Smooth muscle cell (in vitro differentiated cells): ENCODE results near the gene SCGB2B2. TPM values are rescaled to one million over a fixed set of nuclear protein-coding genes. Genes with fewer than 3 reads are reported as not detected.
A peak's percentile ranks its signal among the peaks of the same experiment; 100 is the strongest.

Experiments
- DNase-seq: peaks from one replicate; lab custom pipeline; 2025; ENCODE audit not compliant: unreplicated experiment; lab: John Stamatoyannopoulos, UW
- H2AFZ ChIP-seq: fragments of 200-600 bp; sonication (generic); 2 replicates; pipeline ENCODE4 v1.6.0; 2016; ENCODE audit warnings: antibody characterized with exemption, low read depth, mild to moderate bottlenecking
- H3F3A ChIP-seq: fragments of 200-600 bp; sonication (generic); 2 replicates; pipeline ENCODE4 v1.6.0; 2017; ENCODE audit warnings: antibody characterized with exemption, low read depth
- H3K27ac ChIP-seq: fragments of 200-600 bp; sonication (generic); 2 replicates; pipeline ENCODE4 v1.5.1; 2016; ENCODE audit warnings: low read depth, mild to moderate bottlenecking
- H3K27me3 ChIP-seq: fragments of 200-600 bp; sonication (generic); 2 replicates; pipeline ENCODE4 v1.6.1; 2016; ENCODE audit warnings: low read depth, mild to moderate bottlenecking
- H3K36me3 ChIP-seq: fragments of 200-600 bp; sonication (generic); 2 replicates; pipeline ENCODE4 v1.5.1; 2016; ENCODE audit warnings: low read depth
- H3K4me1 ChIP-seq: fragments of 200-600 bp; sonication (generic); 2 replicates; pipeline ENCODE4 v1.5.1; 2016; ENCODE audit warnings: low read depth
- H3K4me2 ChIP-seq: fragments of 200-600 bp; sonication (generic); 2 replicates; pipeline ENCODE4 v1.6.0; 2016; ENCODE audit warnings: mild to moderate bottlenecking
- H3K4me3 ChIP-seq: fragments of 200-600 bp; sonication (generic); 2 replicates; pipeline ENCODE4 v1.5.1; 2016; ENCODE audit warnings: mild to moderate bottlenecking
- H3K79me2 ChIP-seq: fragments of 200-600 bp; sonication (generic); 2 replicates; pipeline ENCODE4 v1.6.0; 2016; ENCODE audit warnings: low read depth, mild to moderate bottlenecking
- H3K9ac ChIP-seq: fragments of 200-600 bp; sonication (generic); 2 replicates; pipeline ENCODE4 v1.6.0; 2016; ENCODE audit warnings: low read depth
- H3K9me3 ChIP-seq: fragments of 200-600 bp; sonication (generic); replicated peaks from 2 replicates; pipeline ENCODE4 v1.5.1; 2016; ENCODE audit warnings: low read depth
- H4K20me1 ChIP-seq: fragments of 200-600 bp; sonication (generic); 2 replicates; pipeline ENCODE4 v1.6.0; 2016; ENCODE audit warnings: low read depth
- WGBS: methylation state at CpG from one replicate; pipeline ENCODE4 v1.1.7; 2016; ENCODE audit warnings: low lambda C conversion rate; 5-methylcytosine and 5-hydroxymethylcytosine counted together
- polyA plus RNA-seq: library from polyadenylated mRNA; unstranded; fragments of >200 nt; fragmentation: Nextera tagmentation; extraction: Ambion mirVana; gene quantifications from 2 replicates; pipeline ENCODE4 v1.2.1, GENCODE V29; 2016
- total RNA-seq: library from RNA; depleted of rRNA; stranded (reverse); fragments of >200 nt; gene quantifications from 2 replicates; pipeline ENCODE4 v1.2.3, GENCODE V29; 2014
- TF ChIP-seq, protein P1 (sequence below): fragments of 200-600 bp; sonication (generic); IDR thresholded peaks from 2 replicates; pipeline ENCODE4 v1.5.1; 2017; ENCODE audit warnings: borderline replicate concordance, mild to moderate bottlenecking, antibody characterized with exemption; ENCODE audit not compliant: insufficient read depth, poor library complexity, severe bottlenecking

The SCGB2B2 gene
- total and polyA plus RNA-seq, 2 experiments from 2014 or later, result 0.73 TPM; not detected in 1

- Histone ChIP-seq H3K4me1 (peaks cover 9% of the 10 kb centered on the region), H3K4me2 (peak overlapping the region; percentile 96), H3K27ac (peak overlapping the region; percentile 99), H2AFZ (peak overlapping the region; percentile 82), H3K9me3 (no peaks in the 10 kb centered on the region), H3F3A (no peaks in the 10 kb centered on the region), H4K20me1 (no peaks in the 10 kb centered on the region), H3K9ac (peak overlapping the region; percentile 98), H3K4me3 (peak overlapping the region; percentile 73), H3K79me2 (peaks cover 12% of the 10 kb centered on the region), H3K27me3 (no peaks in the 10 kb centered on the region), H3K36me3 (peaks cover 38% of the 10 kb centered on the region)
- DNase-seq, result no peak
- TF ChIP-seq, protein P1, sequence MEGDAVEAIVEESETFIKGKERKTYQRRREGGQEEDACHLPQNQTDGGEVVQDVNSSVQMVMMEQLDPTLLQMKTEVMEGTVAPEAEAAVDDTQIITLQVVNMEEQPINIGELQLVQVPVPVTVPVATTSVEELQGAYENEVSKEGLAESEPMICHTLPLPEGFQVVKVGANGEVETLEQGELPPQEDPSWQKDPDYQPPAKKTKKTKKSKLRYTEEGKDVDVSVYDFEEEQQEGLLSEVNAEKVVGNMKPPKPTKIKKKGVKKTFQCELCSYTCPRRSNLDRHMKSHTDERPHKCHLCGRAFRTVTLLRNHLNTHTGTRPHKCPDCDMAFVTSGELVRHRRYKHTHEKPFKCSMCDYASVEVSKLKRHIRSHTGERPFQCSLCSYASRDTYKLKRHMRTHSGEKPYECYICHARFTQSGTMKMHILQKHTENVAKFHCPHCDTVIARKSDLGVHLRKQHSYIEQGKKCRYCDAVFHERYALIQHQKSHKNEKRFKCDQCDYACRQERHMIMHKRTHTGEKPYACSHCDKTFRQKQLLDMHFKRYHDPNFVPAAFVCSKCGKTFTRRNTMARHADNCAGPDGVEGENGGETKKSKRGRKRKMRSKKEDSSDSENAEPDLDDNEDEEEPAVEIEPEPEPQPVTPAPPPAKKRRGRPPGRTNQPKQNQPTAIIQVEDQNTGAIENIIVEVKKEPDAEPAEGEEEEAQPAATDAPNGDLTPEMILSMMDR, result no peak
- WGBS, result 6% methylated on average over 20 of the region's 20 CpGs
Observed at GRCh38 chr19:34678085-34678412, 1.1 kb upstream of the SCGB2B2 start.

DNA sequence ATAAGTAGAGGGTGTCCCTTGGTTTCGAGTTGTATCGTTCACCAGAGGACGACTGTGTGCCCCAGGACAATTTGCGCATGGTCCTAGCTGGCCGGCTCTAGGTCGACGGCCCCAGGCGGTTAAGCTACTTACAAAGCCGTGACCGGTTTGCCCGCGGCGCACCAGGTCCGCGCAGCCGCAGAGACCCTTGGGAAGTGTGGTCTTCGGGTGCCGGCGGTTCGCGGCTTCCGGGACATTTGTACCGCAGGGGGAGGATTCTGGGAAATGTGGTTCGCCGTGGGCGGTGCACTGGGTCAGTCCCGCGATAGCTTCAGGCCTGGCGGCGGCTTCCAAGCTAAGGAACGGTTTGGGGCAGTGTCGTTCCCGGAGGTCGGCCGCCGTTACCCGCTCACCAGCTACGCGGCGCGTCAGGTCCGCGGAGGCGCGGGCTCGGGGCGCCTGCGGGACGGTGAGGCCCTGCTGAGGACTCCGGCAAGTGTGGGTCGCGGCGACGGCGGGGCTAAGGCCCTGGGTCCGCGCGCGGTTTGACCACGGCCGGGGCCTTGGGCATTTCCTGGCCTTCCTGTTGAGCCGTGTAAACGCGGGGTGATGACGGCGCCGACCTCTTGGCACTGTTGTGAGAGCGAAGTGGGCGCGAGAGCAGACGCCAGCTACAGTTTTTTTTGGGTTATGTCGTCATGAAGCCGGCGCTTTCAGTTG is 576 bp upstream of the SCGB2B2 start, which contains the start of gene ZNF302:
Gene ZNF302 (plus strand): TSS at position 293 of the 699 bp plus-strand sequence. CDS start 1,127 bp downstream, outside the sequence.
- peak within 1 kb of the TSS; percentile 73 for H3K4me3 ChIP-seq
- TF ChIP-seq, protein P1, result no peak
- H3K36me3 ChIP-seq, result peaks cover 33% of the 10 kb centered on the region
- H4K20me1 ChIP-seq, result no peaks in the 10 kb centered on the region
- WGBS, result under 1% methylated on average over 74 of the region's 74 CpGs
- H3K27ac ChIP-seq, result peak within 1 kb of the TSS; percentile 99
- H3K9me3 ChIP-seq, result no peaks in the 10 kb centered on the region
- H3K79me2 ChIP-seq, result peaks cover 12% of the 10 kb centered on the region
- H3K9ac ChIP-seq, result peak within 1 kb of the TSS; percentile 98
- DNase-seq, result peak; percentile 86
- no peaks in the 10 kb centered on the region for H3K27me3 ChIP-seq
- H3K4me1 ChIP-seq, result peaks cover 9% of the 10 kb centered on the region
- peak within 1 kb of the TSS; percentile 99 for H2AFZ ChIP-seq
- no peaks in the 10 kb centered on the region for H3F3A ChIP-seq
- peak within 1 kb of the TSS; percentile 96 for H3K4me2 ChIP-seq

GRCh38 chr19:34675919-34676318 is 1.0 kb downstream of the SCGB2B2 start:
- H3F3A ChIP-seq, result no peaks in the 10 kb centered on the region
- peaks cover 18% of the 10 kb centered on the region for H3K36me3 ChIP-seq
- no peak overlapping the region for H3K9ac ChIP-seq
- peak overlapping the region; percentile 96 for H3K4me2 ChIP-seq
- H3K4me1 ChIP-seq, result peaks cover 9% of the 10 kb centered on the region
- H3K4me3 ChIP-seq, result no peak overlapping the region
- H3K27me3 ChIP-seq, result no peaks in the 10 kb centered on the region
- TF ChIP-seq, protein P1, result no peak
- H3K27ac ChIP-seq, result no peak overlapping the region
- no peaks in the 10 kb centered on the region for H4K20me1 ChIP-seq
- H3K79me2 ChIP-seq, result peaks cover 12% of the 10 kb centered on the region
- no peak for DNase-seq
- H2AFZ ChIP-seq, result no peak overlapping the region
- H3K9me3 ChIP-seq, result no peaks in the 10 kb centered on the region
- WGBS, result 96% methylated on average over 9 of the region's 9 CpGs

DNA sequence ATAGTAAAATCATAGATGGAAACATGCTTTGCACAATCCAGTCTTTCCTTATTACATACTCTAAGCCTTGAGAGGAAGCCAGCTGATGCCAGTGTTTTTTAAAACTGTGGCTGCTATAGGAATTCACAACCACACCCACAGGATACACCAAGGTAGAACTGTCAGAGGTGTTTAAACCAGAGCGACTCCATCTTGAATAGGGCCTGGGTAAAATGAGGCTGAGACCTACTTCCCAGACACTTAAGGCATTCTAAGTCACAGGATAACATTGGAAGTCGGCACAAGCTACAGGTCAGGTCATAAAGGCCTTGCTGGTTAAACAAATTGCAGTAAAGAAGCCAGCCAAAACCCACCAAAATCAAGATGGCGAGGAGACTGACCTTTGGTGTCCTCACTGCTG is 1.7 kb downstream of the SCGB2B2 start:
- H3K9me3 ChIP-seq, result no peaks in the 10 kb centered on the region

More for the DNA sequence above, 1.7 kb downstream of the SCGB2B2 start:
- H3K27me3 ChIP-seq, result no peaks in the 10 kb centered on the region
- no peak overlapping the region for H2AFZ ChIP-seq
- H3K9ac ChIP-seq, result no peak overlapping the region
- peaks cover 12% of the 10 kb centered on the region for H3K79me2 ChIP-seq
- peaks cover 13% of the 10 kb centered on the region for H3K36me3 ChIP-seq
- H4K20me1 ChIP-seq, result no peaks in the 10 kb centered on the region
- no peaks in the 10 kb centered on the region for H3F3A ChIP-seq
- TF ChIP-seq, protein P1, result no peak
- H3K4me1 ChIP-seq, result peaks cover 9% of the 10 kb centered on the region
- H3K27ac ChIP-seq, result no peak overlapping the region
- no peak overlapping the region for H3K4me3 ChIP-seq
- no peak for DNase-seq
- WGBS, result 97% methylated on average over 3 of the region's 3 CpGs
- H3K4me2 ChIP-seq, result peak overlapping the region; percentile 15
